Suprapubic skin (tissue), 3 donors: Measurements from ENCODE around the gene ING2.

Source experiments
- POLR2AphosphoS5 ChIP-seq, 3 donors: sonication (generic); formaldehyde crosslinking; IDR thresholded peaks; one replicate each; pipeline ENCODE4 v1.6.1; 2017; ENCODE audit warnings: antibody characterized with exemption in 3 of 3
- TF ChIP-seq, protein P1 (sequence below), 2 donors: fragments of 200-600 bp in 1 of 2; fragments of 450-650 bp in 1 of 2; sonication (generic) in 1 of 2; IDR thresholded peaks; one replicate each; pipeline ENCODE4 v1.5.1; 2016 to 2019; ENCODE audit warnings: antibody characterized with exemption in 2 of 2, mild to moderate bottlenecking in 1 of 2, moderate library complexity in 1 of 2

DNA sequence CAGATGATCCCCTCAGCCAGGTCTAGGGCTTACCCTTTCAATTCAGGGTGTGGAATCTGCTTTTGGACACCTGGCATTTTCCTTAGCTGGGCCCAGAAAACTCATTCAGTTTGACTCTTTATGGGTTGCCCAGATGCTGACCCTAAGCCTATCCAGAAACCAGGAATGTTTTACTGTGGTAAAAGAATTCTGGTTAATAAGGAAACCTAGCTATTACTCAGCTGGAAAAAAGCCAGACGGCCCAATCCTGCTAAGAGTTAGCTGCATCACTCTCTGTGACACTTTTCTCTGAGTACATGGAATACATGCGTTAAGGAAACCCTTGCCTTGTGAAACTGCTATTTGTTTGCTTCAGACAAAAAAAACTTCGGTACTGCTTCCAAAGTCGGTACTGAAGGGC lies 28.0 kb downstream of the ING2 start:
- TF ChIP-seq, protein P1, sequence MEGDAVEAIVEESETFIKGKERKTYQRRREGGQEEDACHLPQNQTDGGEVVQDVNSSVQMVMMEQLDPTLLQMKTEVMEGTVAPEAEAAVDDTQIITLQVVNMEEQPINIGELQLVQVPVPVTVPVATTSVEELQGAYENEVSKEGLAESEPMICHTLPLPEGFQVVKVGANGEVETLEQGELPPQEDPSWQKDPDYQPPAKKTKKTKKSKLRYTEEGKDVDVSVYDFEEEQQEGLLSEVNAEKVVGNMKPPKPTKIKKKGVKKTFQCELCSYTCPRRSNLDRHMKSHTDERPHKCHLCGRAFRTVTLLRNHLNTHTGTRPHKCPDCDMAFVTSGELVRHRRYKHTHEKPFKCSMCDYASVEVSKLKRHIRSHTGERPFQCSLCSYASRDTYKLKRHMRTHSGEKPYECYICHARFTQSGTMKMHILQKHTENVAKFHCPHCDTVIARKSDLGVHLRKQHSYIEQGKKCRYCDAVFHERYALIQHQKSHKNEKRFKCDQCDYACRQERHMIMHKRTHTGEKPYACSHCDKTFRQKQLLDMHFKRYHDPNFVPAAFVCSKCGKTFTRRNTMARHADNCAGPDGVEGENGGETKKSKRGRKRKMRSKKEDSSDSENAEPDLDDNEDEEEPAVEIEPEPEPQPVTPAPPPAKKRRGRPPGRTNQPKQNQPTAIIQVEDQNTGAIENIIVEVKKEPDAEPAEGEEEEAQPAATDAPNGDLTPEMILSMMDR (IDR thresholded peaks at IDR 0.05) = no peak
- TF ChIP-seq POLR2AphosphoS5 (IDR thresholded peaks at IDR 0.05) = no peak
